ENCODE measurements around the gene SOX12. TPM values are rescaled to one million over a fixed set of nuclear protein-coding genes. Genes with fewer than 3 reads are reported as not detected.

Gene SOX12
- total RNA-seq, 1 experiment from 2014 or later, result 14.7 TPM

- CTCF ChIA-PET, result no interaction called here
- no peak overlapping the region for H3K4me3 ChIP-seq (ENCODE audit: low read depth, low read length)
- POLR2A ChIA-PET, result no interaction called here
- Mint-ChIP-seq H3K4me3 (ENCODE audit: unreplicated experiment) (no peak overlapping the region), H3K36me3 (ENCODE audit: insufficient read depth, unreplicated experiment) (no peaks in the 10 kb centered on the region), H3K9me3 (ENCODE audit: unreplicated experiment) (peaks cover 15% of the 10 kb centered on the region), H3K27me3 (ENCODE audit: insufficient read depth, unreplicated experiment) (no peaks in the 10 kb centered on the region), H3K27ac (ENCODE audit: unreplicated experiment) (no peak overlapping the region), H3K4me1 (ENCODE audit: low read depth, unreplicated experiment) (no peaks in the 10 kb centered on the region)
- H3K4me1 ChIP-seq, result no peaks in the 10 kb centered on the region
- intact Hi-C loops (cut with micrococcal nuclease; ENCODE audit: unreplicated experiment), result no loop called here
- no peaks in the 10 kb centered on the region for H3K36me3 ChIP-seq (ENCODE audit: control insufficient read depth, insufficient read depth, low read length)
- H3K9me3 ChIP-seq, result no peaks in the 10 kb centered on the region
- no peaks in the 10 kb centered on the region for H3K27me3 ChIP-seq (replicated peaks; ENCODE audit: control insufficient read depth, insufficient read depth, low read length)
- TF ChIP-seq, protein P1, sequence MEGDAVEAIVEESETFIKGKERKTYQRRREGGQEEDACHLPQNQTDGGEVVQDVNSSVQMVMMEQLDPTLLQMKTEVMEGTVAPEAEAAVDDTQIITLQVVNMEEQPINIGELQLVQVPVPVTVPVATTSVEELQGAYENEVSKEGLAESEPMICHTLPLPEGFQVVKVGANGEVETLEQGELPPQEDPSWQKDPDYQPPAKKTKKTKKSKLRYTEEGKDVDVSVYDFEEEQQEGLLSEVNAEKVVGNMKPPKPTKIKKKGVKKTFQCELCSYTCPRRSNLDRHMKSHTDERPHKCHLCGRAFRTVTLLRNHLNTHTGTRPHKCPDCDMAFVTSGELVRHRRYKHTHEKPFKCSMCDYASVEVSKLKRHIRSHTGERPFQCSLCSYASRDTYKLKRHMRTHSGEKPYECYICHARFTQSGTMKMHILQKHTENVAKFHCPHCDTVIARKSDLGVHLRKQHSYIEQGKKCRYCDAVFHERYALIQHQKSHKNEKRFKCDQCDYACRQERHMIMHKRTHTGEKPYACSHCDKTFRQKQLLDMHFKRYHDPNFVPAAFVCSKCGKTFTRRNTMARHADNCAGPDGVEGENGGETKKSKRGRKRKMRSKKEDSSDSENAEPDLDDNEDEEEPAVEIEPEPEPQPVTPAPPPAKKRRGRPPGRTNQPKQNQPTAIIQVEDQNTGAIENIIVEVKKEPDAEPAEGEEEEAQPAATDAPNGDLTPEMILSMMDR (IDR thresholded peaks at IDR 0.05; ENCODE audit: insufficient read depth in 1 of 2, low read depth in 1 of 2, low read length in 1 of 2, severe bottlenecking in 1 of 2, unreplicated experiment in 1 of 2), result no peak
- no peak for DNase-seq
- BruUV-seq (replicated peaks), result no TSS peak
Observed at GRCh38 chr20:311609-312008, 13.7 kb upstream of the SOX12 start.

GRCh38 chr20:312067-312466 is 13.3 kb upstream of the SOX12 start:
- DNase-seq, result no peak
- no peaks in the 10 kb centered on the region for H3K4me1 ChIP-seq
- H3K9me3 ChIP-seq, result no peaks in the 10 kb centered on the region
- Mint-ChIP-seq H3K27me3 (ENCODE audit: insufficient read depth, unreplicated experiment) (no peaks in the 10 kb centered on the region), H3K9me3 (ENCODE audit: unreplicated experiment) (peaks cover 10% of the 10 kb centered on the region), H3K27ac (ENCODE audit: unreplicated experiment) (no peak overlapping the region), H3K4me3 (ENCODE audit: unreplicated experiment) (no peak overlapping the region), H3K4me1 (ENCODE audit: low read depth, unreplicated experiment) (no peaks in the 10 kb centered on the region), H3K36me3 (ENCODE audit: insufficient read depth, unreplicated experiment) (no peaks in the 10 kb centered on the region)
- POLR2A ChIA-PET, result no interaction called here
- TF ChIP-seq, protein P1 (IDR thresholded peaks at IDR 0.05; ENCODE audit: insufficient read depth in 1 of 2, low read depth in 1 of 2, low read length in 1 of 2, severe bottlenecking in 1 of 2, unreplicated experiment in 1 of 2), result no peak
- no peaks in the 10 kb centered on the region for H3K27me3 ChIP-seq (replicated peaks; ENCODE audit: control insufficient read depth, insufficient read depth, low read length)
- CTCF ChIA-PET, result no interaction called here
- H3K4me3 ChIP-seq (ENCODE audit: low read depth, low read length), result no peak overlapping the region
- intact Hi-C loops (cut with micrococcal nuclease; ENCODE audit: unreplicated experiment), result no loop called here
- H3K36me3 ChIP-seq (ENCODE audit: control insufficient read depth, insufficient read depth, low read length), result no peaks in the 10 kb centered on the region
- no TSS peak for BruUV-seq (replicated peaks)

GRCh38 chr20:312866-313265 is 12.5 kb upstream of the SOX12 start:
- no peak for DNase-seq
- no TSS peak for BruUV-seq (replicated peaks)
- peaks cover 9% of the 10 kb centered on the region for H3K9me3 Mint-ChIP-seq (ENCODE audit: unreplicated experiment)
- H3K4me3 Mint-ChIP-seq (ENCODE audit: unreplicated experiment), result no peak overlapping the region
- no peaks in the 10 kb centered on the region for H3K4me1 ChIP-seq
- no peaks in the 10 kb centered on the region for H3K4me1 Mint-ChIP-seq (ENCODE audit: low read depth, unreplicated experiment)
- H3K27me3 Mint-ChIP-seq (ENCODE audit: insufficient read depth, unreplicated experiment), result no peaks in the 10 kb centered on the region
- no peaks in the 10 kb centered on the region for H3K27me3 ChIP-seq (replicated peaks; ENCODE audit: control insufficient read depth, insufficient read depth, low read length)
- H3K9me3 ChIP-seq, result no peaks in the 10 kb centered on the region
- intact Hi-C loops (cut with micrococcal nuclease; ENCODE audit: unreplicated experiment), result no loop called here
- TF ChIP-seq, protein P1 (IDR thresholded peaks at IDR 0.05; ENCODE audit: insufficient read depth in 1 of 2, low read depth in 1 of 2, low read length in 1 of 2, severe bottlenecking in 1 of 2, unreplicated experiment in 1 of 2), result no peak
- H3K36me3 ChIP-seq (ENCODE audit: control insufficient read depth, insufficient read depth, low read length), result no peaks in the 10 kb centered on the region
- no peak overlapping the region for H3K27ac Mint-ChIP-seq (ENCODE audit: unreplicated experiment)
- H3K4me3 ChIP-seq (ENCODE audit: low read depth, low read length), result no peak overlapping the region
- ChIA-PET POLR2A (no interaction called here), CTCF (no interaction called here)
- H3K36me3 Mint-ChIP-seq (ENCODE audit: insufficient read depth, unreplicated experiment), result no peaks in the 10 kb centered on the region

Measured in Caco-2 (cell line).